OCI-LY3 (cell line): ENCODE data around the gene GMPS.

Experiments
- EZH2phosphoT487 ChIP-seq: fragments of 200-600 bp; shearing (Covaris generic); IDR thresholded peaks from 2 replicates; pipeline ENCODE4 v1.6.1; 2018; ENCODE audit warnings: antibody characterized with exemption, mixed run types, low read depth
- TF ChIP-seq, protein P1 (sequence below): fragments of 200-600, 300-600 bp; sonication (generic); IDR thresholded peaks from 2 replicates; pipeline ENCODE4 v1.5.1; 2014; ENCODE audit warnings: antibody characterized with exemption, low read length, low read depth

DNA sequence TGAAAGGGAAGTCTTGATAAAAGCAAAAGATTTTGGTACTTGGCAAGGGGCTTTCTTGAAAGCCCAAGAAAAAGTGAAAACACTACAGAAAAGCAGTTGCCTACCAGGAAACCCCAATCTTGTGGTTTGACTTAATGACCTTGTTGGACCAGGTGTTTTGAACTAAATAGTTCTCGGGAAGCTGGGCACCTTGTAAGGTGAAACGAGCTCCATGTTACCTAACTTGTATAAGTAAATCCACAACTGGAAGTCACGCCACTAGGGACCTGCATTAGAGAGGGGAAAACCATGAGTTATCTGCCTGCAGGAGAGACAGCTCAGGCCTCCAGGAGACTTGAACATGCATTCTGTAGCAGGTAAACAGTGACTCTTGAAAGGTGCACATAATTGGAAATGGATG is 88.2 kb downstream of the GMPS start:
- TF ChIP-seq, protein P1, sequence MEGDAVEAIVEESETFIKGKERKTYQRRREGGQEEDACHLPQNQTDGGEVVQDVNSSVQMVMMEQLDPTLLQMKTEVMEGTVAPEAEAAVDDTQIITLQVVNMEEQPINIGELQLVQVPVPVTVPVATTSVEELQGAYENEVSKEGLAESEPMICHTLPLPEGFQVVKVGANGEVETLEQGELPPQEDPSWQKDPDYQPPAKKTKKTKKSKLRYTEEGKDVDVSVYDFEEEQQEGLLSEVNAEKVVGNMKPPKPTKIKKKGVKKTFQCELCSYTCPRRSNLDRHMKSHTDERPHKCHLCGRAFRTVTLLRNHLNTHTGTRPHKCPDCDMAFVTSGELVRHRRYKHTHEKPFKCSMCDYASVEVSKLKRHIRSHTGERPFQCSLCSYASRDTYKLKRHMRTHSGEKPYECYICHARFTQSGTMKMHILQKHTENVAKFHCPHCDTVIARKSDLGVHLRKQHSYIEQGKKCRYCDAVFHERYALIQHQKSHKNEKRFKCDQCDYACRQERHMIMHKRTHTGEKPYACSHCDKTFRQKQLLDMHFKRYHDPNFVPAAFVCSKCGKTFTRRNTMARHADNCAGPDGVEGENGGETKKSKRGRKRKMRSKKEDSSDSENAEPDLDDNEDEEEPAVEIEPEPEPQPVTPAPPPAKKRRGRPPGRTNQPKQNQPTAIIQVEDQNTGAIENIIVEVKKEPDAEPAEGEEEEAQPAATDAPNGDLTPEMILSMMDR, result no peak
- TF ChIP-seq EZH2phosphoT487, result no peak
